Naive B cell (primary cell): ENCODE results near the gene ITK. TPM values are rescaled to one million over a fixed set of nuclear protein-coding genes. Genes with fewer than 3 reads are reported as not detected.

Experiments
- ATAC-seq, 2 donors: fragments of 150-1000 bp; cut with Tn5 transposase; 2 replicates each; pipeline ENCODE4 v1.10.0; 2021; ENCODE audit warnings: low read depth in 2 of 2, mild to moderate bottlenecking in 2 of 2, moderate library complexity in 2 of 2
- DNase-seq: peaks from one replicate; pipeline ENCODE4 v3.0.0; 2022
- H3K27ac Mint-ChIP-seq, 6 donors: one replicate each; pipeline ENCODE4 v1.8.0; 2020 to 2022; ENCODE audit warnings: mild to moderate bottlenecking in 6 of 6, mixed read lengths in 6 of 6, moderate library complexity in 5 of 6, inconsistent platforms in 2 of 6
- H3K27me3 Mint-ChIP-seq, 3 donors: one replicate each; pipeline ENCODE4 v1.8.0; 2021 to 2022; ENCODE audit warnings: mixed read lengths in 3 of 3, mild to moderate bottlenecking in 1 of 3
- H3K36me3 Mint-ChIP-seq, 2 donors: one replicate each; pipeline ENCODE4 v1.8.0; 2020 to 2022; ENCODE audit warnings: mixed read lengths in 2 of 2, inconsistent platforms in 1 of 2, mild to moderate bottlenecking in 1 of 2
- H3K4me1 Mint-ChIP-seq, 3 donors: one replicate each; pipeline ENCODE4 v1.8.0; 2020 to 2022; ENCODE audit warnings: mixed read lengths in 3 of 3, inconsistent platforms in 1 of 3, mild to moderate bottlenecking in 1 of 3, moderate library complexity in 1 of 3
- H3K4me3 Mint-ChIP-seq, 8 donors: one replicate each; pipeline ENCODE4 v1.8.0; 2020 to 2022; ENCODE audit warnings: mild to moderate bottlenecking in 8 of 8, mixed read lengths in 8 of 8, moderate library complexity in 8 of 8, inconsistent platforms in 2 of 8
- H3K9me3 Mint-ChIP-seq, 7 donors: one replicate each; pipeline ENCODE4 v1.8.0; 2020 to 2022; ENCODE audit warnings: mixed read lengths in 7 of 7, mild to moderate bottlenecking in 5 of 7, inconsistent platforms in 2 of 7, moderate library complexity in 1 of 7
- polyA plus RNA-seq, 6 donors: library from polyadenylated mRNA; unstranded; fragments of 300-500 nt; fragmentation: Illumina TruSeq; gene quantifications; one replicate each; pipeline ENCODE4 v1.2.3, GENCODE V29; 2021; ENCODE audit warnings: low read depth in 6 of 6

Gene ITK
- polyA plus RNA-seq, result 1 to 10 TPM in 1 of 6 donors, under 1 TPM in 5; 0.35 to 1.4 (median 0.45) TPM

DNA sequence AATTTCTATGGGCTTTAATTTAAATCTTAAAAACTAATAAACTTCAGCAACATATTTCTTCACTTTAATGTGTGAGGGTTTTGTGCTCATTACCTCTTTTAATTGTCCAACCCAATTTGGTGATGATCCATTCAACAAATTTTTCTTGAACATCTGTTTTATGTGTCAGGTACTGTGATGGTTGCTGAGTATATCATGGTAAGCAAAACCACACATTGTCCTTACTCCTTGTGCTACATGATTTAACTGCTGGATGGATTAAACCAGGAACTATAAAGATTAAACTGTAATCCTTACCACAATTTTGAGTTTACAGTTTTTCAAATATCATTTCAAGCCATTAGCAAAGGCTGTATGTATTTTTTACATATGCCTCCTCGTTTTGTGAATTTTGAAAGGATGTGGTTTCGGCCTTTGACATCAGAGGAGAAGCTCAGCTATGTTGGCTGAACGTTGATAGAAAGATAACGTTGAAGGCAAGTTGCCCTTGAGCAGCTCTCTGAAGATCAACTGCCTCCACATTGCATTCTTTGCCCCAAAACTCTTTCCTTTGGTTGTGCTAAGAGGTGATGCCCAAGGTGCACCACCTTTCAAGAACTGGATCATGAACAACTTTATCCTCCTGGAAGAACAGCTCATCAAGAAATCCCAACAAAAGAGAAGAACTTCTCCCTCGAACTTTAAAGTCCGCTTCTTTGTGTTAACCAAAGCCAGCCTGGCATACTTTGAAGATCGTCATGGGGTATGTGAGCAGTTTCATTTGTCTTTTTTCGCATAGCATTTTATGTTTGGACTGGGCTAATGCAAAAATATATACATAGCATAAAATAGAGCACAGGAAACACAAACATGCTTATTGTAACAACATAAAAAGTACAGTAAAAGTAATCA lies at the start of gene ITK:
TSS of gene ITK (plus strand) at position 467 of the 891 bp plus-strand sequence. CDS start at position 605, 138 bp downstream.
- no peak for ATAC-seq
- no peak for DNase-seq
- no peaks in the 10 kb centered on the region for H3K27me3 Mint-ChIP-seq
- H3K27ac Mint-ChIP-seq, result no peak within 1 kb of the TSS
- no peaks in the 10 kb centered on the region for H3K4me1 Mint-ChIP-seq
- H3K9me3 Mint-ChIP-seq, result no peaks in the 10 kb centered on the region
- H3K4me3 Mint-ChIP-seq, result no peak within 1 kb of the TSS
- no peaks in the 10 kb centered on the region for H3K36me3 Mint-ChIP-seq

DNA sequence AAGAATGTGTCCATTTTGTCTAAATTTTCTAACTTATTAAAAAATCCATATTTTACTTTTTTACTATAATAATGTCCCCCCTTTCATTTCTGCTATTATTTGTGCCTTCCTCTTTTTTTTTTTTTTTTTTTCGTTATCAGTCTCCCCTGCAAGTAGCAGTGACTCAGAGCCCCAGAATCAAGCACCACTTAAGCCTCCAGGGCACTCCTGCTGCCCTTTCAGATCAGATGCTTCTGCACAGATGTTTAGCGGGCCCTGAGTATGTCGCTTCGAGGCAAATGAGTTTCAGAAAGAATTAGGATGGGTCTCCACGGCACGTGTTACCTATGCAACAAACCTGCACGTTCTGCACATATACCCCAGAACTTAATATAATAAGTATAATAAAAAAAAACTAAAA lies 49.7 kb upstream of the ITK start:
- H3K4me1 Mint-ChIP-seq, result peaks cover 14 to 19% (median 18%) of the 10 kb centered on the region in 3 donors
- DNase-seq, result no peak

DNA sequence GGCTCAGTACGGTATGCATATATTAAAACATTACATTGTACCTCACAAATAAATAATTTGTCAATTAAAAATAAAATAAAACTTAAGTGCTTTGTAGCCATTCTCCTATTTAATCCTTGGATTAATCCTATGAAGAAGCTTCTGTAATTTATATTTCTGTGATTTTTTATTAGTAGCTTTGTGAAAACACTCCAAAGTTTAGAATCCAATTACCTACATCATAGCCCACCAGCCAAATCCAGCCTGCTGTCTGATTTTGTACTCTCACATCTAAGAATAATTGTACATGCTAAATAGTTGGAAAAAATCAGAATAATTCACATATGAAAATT lies 48.4 kb upstream of the ITK start:
- no peaks in the 10 kb centered on the region for H3K27me3 Mint-ChIP-seq

More for the DNA sequence above, 49.7 kb upstream of the ITK start:
- no peaks in the 10 kb centered on the region for H3K9me3 Mint-ChIP-seq
- no peak for ATAC-seq
- H3K27me3 Mint-ChIP-seq, result no peaks in the 10 kb centered on the region
- H3K27ac Mint-ChIP-seq, result peak overlapping the region in 2 of 6 donors; percentile 88
- H3K4me3 Mint-ChIP-seq, result no peak overlapping the region
- no peaks in the 10 kb centered on the region for H3K36me3 Mint-ChIP-seq

DNA sequence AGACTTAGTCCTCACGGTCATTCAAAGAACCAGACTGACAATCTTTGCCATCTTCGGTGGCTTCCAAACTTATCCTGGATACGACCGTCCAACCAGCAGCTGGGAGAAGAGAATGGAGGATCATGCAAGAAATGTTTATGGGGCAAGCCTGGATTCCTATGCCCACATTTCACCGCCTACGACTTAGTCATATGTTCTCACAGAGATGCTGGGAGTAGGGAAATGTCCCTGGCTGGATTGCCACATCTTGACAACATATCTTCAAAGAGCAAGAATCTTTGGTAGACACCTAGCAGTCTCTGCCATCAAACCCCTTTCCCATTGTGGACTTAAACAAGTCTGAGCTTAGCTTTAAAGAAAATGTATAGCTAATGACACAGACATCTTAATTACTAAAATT lies 42.9 kb upstream of the ITK start:
- DNase-seq, result no peak
- peaks cover 5 to 10% of the 10 kb centered on the region in 2 donors for H3K36me3 Mint-ChIP-seq
- H3K4me3 Mint-ChIP-seq, result no peak overlapping the region
- ATAC-seq, result no peak
- H3K27me3 Mint-ChIP-seq, result no peaks in the 10 kb centered on the region
- no peak overlapping the region for H3K27ac Mint-ChIP-seq
- no peaks in the 10 kb centered on the region for H3K9me3 Mint-ChIP-seq
- peaks cover 33 to 54% (median 45%) of the 10 kb centered on the region in 3 donors for H3K4me1 Mint-ChIP-seq

More for the DNA sequence above, 48.4 kb upstream of the ITK start:
- ATAC-seq (no peak), DNase-seq (no peak)
- no peak overlapping the region for H3K4me3 Mint-ChIP-seq
- H3K4me1 Mint-ChIP-seq, result peaks cover 17 to 24% (median 22%) of the 10 kb centered on the region in 3 donors
- H3K27ac Mint-ChIP-seq, result no peak overlapping the region
- H3K9me3 Mint-ChIP-seq, result no peaks in the 10 kb centered on the region
- no peaks in the 10 kb centered on the region for H3K36me3 Mint-ChIP-seq

DNA sequence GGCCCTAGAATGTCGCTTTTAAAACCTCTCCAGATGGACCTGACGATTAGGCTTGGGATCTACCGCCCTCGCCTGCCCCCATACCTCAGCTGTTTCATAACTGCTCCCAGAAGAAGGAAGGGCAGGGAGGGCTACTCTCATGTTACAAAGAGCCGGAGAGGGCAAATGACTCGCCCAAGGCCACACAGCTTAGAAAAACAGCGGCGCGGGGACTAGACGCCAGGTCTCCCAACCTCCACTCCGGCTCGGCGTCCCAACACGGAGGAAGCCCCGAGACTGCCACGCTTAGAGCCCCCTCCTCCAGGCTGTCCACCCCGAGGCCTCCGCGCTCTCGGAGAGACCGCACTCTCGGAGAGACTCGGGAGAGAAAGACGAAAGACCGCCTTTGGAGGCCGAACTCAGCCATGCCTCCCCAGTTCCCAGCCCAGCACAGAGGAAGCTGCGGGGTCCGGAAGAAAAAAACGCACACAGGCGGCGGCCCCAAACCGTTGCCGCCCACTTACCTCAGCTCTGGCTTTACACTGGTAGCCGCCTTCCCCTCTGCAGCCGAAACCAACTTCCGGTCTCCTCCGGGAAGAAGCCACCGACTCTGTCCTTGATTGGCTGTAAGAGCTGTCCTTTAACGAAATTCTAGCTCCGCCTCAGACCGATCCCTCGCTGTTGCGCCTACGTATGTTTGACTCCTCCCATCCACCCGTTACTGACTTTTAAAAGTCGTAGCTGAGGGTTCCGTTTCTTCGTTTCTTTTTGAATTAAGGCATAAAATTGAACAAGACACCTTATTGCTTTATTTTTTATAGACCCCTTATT lies 38.1 kb upstream of the ITK start, which contains the start of gene MED7:
TSS of gene MED7 (minus strand) at position 549 of the 810 bp plus-strand sequence. CDS start 3,434 bp downstream, outside the sequence.
- Mint-ChIP-seq H3K4me1 (peaks cover 22 to 38% (median 37%) of the 10 kb centered on the region in 3 donors), H3K4me3 (peak within 1 kb of the TSS; percentile 87 to 99 (median 97)), H3K36me3 (peaks cover 5 to 10% of the 10 kb centered on the region in 2 donors), H3K27me3 (no peaks in the 10 kb centered on the region), H3K9me3 (no peaks in the 10 kb centered on the region), H3K27ac (peak within 1 kb of the TSS; percentile 95 to 99 (median 98))
- ATAC-seq, result peak; percentile 96 to 98
- DNase-seq, result peak; percentile 95

DNA sequence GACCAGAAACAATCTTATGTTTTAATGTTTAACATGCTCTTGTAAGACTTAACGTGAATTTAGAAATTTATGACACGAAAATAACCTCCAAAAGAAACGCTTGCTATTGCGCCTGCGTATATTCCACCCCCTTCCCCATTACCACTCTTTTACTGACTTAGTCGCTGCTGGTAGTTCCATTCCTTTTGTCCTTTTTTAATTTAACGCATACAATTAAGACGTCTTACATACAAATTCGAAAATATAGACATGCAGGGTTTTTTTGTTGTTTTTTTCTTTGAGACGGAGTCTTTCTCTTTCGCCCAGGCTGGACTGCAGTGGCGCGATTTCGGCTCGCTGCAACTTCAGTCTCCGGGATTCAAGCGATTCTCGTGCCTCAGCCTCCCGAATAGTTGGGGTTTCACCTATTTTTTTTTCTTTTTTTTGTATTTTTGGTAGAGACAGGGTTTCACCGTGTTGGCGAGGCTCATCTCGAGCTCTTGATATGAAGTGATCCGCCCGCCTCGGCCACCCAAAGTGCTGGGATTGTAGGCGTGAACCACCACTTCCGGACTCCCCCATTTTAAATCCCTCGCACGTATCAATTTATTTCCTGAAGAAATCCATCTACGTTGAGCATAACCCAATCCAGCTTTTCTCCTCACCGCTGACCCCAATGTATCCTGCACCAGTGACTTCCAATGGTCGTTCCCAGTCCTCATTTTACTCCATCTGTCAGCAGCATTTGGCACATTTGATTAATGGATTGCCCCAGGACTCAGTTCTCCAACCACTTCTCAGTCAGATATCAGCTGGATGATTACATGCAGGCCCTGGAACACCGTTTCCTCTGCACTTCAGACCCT lies 37.3 kb upstream of the ITK start:
- Mint-ChIP-seq H3K27ac (peak overlapping the region; percentile 95 to 99 (median 98)), H3K36me3 (peaks cover 5 to 10% of the 10 kb centered on the region in 2 donors), H3K4me1 (peaks cover 22 to 38% (median 37%) of the 10 kb centered on the region in 3 donors), H3K4me3 (peak overlapping the region; percentile 87 to 99 (median 97)), H3K9me3 (no peaks in the 10 kb centered on the region), H3K27me3 (no peaks in the 10 kb centered on the region)
- DNase-seq (no peak), ATAC-seq (peak; percentile 44 to 46)

DNA sequence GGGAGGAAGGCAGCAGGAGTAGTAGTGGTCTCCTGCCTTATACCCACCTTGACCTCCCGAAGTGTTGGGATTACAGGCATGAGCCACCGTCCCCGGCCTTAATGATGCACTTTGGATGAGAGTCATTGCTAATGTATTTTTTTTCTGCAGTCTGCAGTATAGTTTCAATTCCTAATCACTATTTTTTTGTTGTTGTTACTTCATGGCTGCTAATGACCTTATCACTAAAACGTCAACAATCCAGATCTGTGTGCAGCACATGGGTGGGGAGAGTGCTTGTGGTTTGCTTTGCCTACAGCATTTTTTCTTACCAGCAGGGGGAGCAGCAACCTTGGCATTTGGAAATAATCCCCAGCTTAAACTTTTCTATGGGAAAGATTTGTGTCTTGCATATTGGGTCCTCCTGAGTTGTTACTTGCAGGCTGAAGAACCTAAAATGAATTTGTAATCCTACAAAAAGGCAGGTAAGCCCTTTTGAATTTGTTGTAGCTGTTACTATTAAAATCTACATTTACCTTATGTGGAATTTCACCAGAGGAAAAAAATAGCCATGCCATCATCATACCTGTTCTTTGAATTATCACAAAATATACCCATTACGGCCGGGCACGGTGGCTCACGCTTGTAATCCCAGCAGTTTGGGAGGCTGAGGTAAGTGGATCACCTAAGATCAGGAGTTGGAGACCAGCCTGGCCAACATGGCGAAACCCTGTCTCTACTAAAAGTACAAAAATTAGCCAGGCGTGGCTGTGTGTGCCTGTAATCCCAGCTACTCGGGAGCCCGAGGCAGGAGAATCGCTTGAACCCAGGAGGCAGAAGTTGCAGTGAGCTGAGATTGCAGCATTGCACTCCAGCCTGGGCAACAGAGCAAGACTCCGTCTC lies 31.7 kb upstream of the ITK start:
- Mint-ChIP-seq H3K4me1 (peaks cover 6 to 7% (median 6%) of the 10 kb centered on the region in 3 donors), H3K27ac (peak overlapping the region in 2 of 6 donors; percentile 20 to 41)
- peak; percentile 77 to 89 for ATAC-seq

DNA sequence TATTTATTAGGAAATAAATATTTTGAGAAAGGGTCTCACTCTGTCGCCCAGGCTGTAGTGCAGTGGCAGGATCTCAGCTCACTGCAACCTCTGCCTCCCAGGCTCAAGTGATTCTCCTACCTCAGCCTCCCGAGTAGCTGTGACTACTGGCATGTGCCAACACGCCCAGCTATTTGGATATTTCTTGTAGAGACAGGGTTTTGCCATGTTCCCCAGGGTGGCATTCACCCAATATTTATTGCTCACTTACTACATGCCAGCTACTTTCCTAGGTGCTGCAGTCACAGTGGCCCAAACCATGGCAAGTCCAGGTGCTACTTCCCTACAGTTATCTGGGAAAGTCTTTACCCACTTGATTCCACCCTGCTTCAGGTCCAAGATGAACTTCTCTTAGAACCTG lies 29.6 kb upstream of the ITK start:
- Mint-ChIP-seq H3K27ac (peak overlapping the region in 1 of 6 donors; percentile 85), H3K4me1 (peaks cover 4 to 5% (median 4%) of the 10 kb centered on the region in 3 donors), H3K36me3 (no peaks in the 10 kb centered on the region), H3K27me3 (no peaks in the 10 kb centered on the region), H3K4me3 (no peak overlapping the region), H3K9me3 (no peaks in the 10 kb centered on the region)
- no peak for DNase-seq
- no peak for ATAC-seq

More for the DNA sequence above, 31.7 kb upstream of the ITK start:
- H3K36me3 Mint-ChIP-seq, result no peaks in the 10 kb centered on the region
- no peaks in the 10 kb centered on the region for H3K27me3 Mint-ChIP-seq
- H3K9me3 Mint-ChIP-seq, result no peaks in the 10 kb centered on the region
- peak overlapping the region in 1 of 8 donors; percentile 67 for H3K4me3 Mint-ChIP-seq
- DNase-seq, result peak; percentile 65

DNA sequence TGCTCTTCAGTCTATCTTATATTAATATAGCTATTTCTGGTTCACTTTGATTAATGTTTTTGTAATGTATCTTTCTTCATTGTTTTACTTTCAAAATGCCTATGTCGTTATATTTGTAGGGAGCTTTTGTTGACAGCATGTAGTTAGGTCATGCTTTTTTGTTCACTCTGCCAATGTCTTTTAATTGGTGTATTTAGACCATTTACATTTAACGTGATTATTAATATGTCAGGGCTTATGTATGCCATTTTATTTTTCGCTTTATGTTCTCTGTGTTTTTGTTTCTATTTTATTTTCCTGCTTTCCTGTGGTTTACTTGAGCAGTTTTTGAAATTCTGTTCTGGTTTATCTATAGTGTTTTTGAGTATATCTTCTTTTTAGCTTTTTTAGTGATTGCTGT lies 25.3 kb upstream of the ITK start:
- Mint-ChIP-seq H3K4me1 (no peaks in the 10 kb centered on the region), H3K9me3 (no peaks in the 10 kb centered on the region), H3K27me3 (no peaks in the 10 kb centered on the region), H3K4me3 (no peak overlapping the region), H3K36me3 (no peaks in the 10 kb centered on the region), H3K27ac (peak overlapping the region in 1 of 6 donors; percentile 28)
- DNase-seq, result no peak
- ATAC-seq, result no peak

DNA sequence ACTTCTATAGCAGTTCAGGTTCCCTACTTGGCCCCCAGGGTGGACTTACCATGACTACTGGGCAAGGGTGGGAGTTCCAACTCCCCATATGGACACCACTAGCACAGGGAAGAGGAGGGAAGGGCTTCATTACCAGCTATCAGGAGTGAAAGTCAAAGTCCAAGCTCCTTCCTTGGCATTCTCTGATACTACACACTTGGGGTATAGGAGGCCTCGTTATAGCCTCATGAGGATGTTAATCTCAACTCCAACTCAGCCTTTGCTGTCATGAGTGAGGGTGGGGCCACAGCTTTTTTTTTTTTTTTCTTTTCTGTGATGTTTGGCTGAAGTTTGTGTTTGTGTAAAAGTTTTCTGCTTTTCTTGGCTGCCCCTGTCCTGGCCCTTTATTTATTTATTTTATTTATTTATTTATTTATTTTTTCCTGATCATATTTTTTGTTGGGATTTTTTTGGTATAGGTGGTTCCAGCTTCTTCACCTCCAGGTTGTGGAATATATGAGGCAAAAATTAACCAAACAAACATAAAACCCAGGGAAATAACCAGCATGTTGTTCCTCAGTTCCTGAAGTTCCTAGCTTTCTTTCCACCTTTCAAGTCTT lies 23.2 kb upstream of the ITK start:
- DNase-seq (no peak), ATAC-seq (no peak)
- Mint-ChIP-seq H3K4me3 (no peak overlapping the region), H3K9me3 (no peaks in the 10 kb centered on the region), H3K27me3 (no peaks in the 10 kb centered on the region), H3K36me3 (no peaks in the 10 kb centered on the region), H3K4me1 (no peaks in the 10 kb centered on the region), H3K27ac (no peak overlapping the region)

DNA sequence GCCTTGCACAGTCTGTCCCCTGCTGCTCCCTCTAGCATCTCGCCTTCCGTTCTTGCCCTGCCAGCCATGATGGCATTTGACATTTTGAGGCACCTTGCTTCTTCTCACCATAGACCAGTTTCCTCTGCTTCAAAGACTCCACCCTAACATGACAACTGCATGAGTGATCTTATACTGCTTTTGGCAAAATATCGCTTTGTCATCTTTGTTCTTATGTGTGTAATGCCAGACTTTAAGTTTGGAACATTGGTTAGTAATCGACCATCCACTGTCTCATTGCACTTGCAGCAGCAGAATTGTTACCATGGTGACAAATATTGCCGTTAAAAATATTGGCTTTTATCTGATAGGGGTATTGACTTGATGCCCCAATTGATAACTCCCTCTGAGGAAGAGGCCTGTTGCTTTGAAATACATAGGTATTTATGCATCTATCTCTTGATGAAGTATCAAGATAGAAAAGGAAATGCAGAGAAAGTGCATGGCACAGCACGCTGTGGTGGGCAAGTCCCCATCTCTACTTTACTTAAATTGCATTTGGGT lies 21.4 kb upstream of the ITK start:
- Mint-ChIP-seq H3K36me3 (no peaks in the 10 kb centered on the region), H3K9me3 (no peaks in the 10 kb centered on the region), H3K27me3 (no peaks in the 10 kb centered on the region), H3K27ac (peak overlapping the region in 1 of 6 donors; percentile 43), H3K4me1 (no peaks in the 10 kb centered on the region), H3K4me3 (no peak overlapping the region)
- DNase-seq (no peak), ATAC-seq (no peak)
